Measurements from ENCODE around the gene SLC27A5. TPM values are rescaled to one million over a fixed set of nuclear protein-coding genes. Genes with fewer than 3 reads are reported as not detected.
"Not testable (repeated sequence)": the region's sequence is repeated elsewhere in the genome, so short reads cannot be mapped to it uniquely, and the experiment has no call there.

SLC27A5 gene
- total and polyA plus RNA-seq, 2 of the 4 experiments (the other 2 are of a cell fraction): 7.7 to 11.2 TPM

DNA sequence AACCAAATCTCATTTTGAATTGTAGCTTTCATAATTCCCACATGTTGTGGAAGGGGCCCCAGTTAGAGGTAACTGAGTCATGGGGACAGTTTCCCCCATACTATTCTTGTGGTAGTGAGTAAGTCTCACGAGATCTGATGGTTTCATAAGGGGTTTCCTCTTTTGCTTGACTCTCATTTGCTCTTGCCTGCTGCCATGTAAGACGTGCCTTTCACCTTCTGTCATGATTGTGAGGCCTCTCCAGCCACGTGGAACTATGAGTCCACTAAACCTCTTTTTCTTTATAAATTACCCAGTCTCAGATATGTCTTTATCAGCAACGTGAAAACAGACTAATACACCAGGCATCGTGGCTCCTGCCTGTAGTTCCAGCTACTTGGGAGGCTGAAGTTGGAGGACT is 61.8 kb downstream of the SLC27A5 start:
- H3K4me1 ChIP-seq (ENCODE audit: control insufficient read depth, insufficient read depth, low read length); H4K8ac ChIP-seq (ENCODE audit: low read depth in 2 of 2, low read length in 2 of 2); H2AK5ac ChIP-seq (ENCODE audit: low read depth, low read length); dilution Hi-C loops (cut with HindIII; ENCODE audit: low sequenced_read_pairs, unreplicated experiment); H3K4me2 ChIP-seq (ENCODE audit: low read depth, low read length); H4K91ac ChIP-seq (ENCODE audit: insufficient read depth, low read depth, low read length); H2BK15ac ChIP-seq (ENCODE audit: low read depth, low read length); in situ Hi-C loops (cut with MboI; ENCODE audit: low sequenced_read_pairs); H4K5ac ChIP-seq (ENCODE audit: low read depth, low read length); H3K14ac ChIP-seq (replicated peaks; ENCODE audit: low read depth, low read length); H3K27ac ChIP-seq (ENCODE audit: insufficient read depth, low read length); H2BK5ac ChIP-seq (ENCODE audit: low read depth, low read length, poor library complexity, severe bottlenecking); H2AK9ac ChIP-seq (replicated peaks; ENCODE audit: low read depth, low read length, poor library complexity); H3K27me3 ChIP-seq (ENCODE audit: control insufficient read depth, insufficient read depth, low read length); H3K9ac ChIP-seq (ENCODE audit: low read depth, low read length); H3K9me3 ChIP-seq (ENCODE audit: control insufficient read depth, insufficient read depth, low read length); H2BK20ac ChIP-seq (ENCODE audit: low read depth, low read length); POLR2A ChIA-PET (ENCODE audit: unreplicated experiment); H2AFZ ChIP-seq (replicated peaks; ENCODE audit: low read length, poor library complexity); DNase-seq; BruUV-seq (replicated peaks); H3K4ac ChIP-seq (ENCODE audit: low read depth, low read length); H3K4me3 ChIP-seq (ENCODE audit: insufficient read depth, low read depth, low read length); H3K18ac ChIP-seq (ENCODE audit: low read depth, low read length); ATAC-seq (ENCODE audit: low read depth); H3K36me3 ChIP-seq (ENCODE audit: control insufficient read depth, insufficient read depth, low read length); H2BK120ac ChIP-seq (ENCODE audit: low read depth, low read length); H4K20me1 ChIP-seq (ENCODE audit: insufficient read depth, low read length); H3K23ac ChIP-seq (ENCODE audit: low read depth, low read length); H3K56ac ChIP-seq (ENCODE audit: extremely low read depth, insufficient read depth, low read length); intact Hi-C loops (cut with micrococcal nuclease): not testable (repeated sequence)
- Histone ChIP-seq H3K79me1 (ENCODE audit: low read depth in 1 of 2, low read length in 2 of 2) (peaks cover 8 to 13% of the 10 kb centered on the region in 2 experiments; a peak in 2 of 4 replicates), H3K9me1 (ENCODE audit: insufficient read depth, low read length) (peaks cover 13% of the 10 kb centered on the region)
- WGBS, 2 experiments (ENCODE audit: extremely low coverage in 2 of 2, insufficient read length in 1 of 2): 0% methylated on average over 2 of the region's 5 CpGs; no CpG with 5 or more reads in 1 of the 2 experiments
- CTCF ChIA-PET: interaction anchor here (1.5 kb wide), 1 partner anchor 70 kb away, joined by 4 read pairs; the partner anchor contains the start of gene ZBTB45

DNA sequence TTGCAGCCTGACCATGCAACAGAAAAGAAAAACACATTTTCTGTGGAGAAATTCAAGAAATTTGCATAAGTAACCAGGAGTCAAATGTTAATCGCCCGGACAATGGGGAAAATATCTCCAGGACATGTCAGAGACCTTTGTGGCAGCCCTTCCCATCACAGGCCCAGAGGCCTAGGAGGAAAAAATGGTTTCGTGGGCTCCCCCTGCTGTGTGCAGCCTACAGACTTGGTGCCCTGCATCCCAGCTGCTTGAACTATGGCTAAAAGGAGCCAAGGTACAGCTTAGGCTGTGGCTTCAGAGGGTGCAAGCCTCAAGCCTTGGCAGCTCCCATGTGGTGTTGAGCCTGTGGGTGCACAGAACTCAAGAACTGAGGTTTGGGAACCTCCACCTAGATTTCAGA is 62.9 kb downstream of the SLC27A5 start:
- H3K27me3 ChIP-seq (ENCODE audit: control insufficient read depth, insufficient read depth, low read length); H3K4me1 ChIP-seq (ENCODE audit: control insufficient read depth, insufficient read depth, low read length); H3K23ac ChIP-seq (ENCODE audit: low read depth, low read length); POLR2A ChIA-PET (ENCODE audit: unreplicated experiment); H4K20me1 ChIP-seq (ENCODE audit: insufficient read depth, low read length); H3K9me3 ChIP-seq (ENCODE audit: control insufficient read depth, insufficient read depth, low read length); in situ Hi-C loops (cut with MboI; ENCODE audit: low sequenced_read_pairs); H2BK15ac ChIP-seq (ENCODE audit: low read depth, low read length); H3K27ac ChIP-seq (ENCODE audit: insufficient read depth, low read length); DNase-seq; H3K4me3 ChIP-seq (ENCODE audit: insufficient read depth, low read depth, low read length); BruUV-seq (replicated peaks); dilution Hi-C loops (cut with HindIII; ENCODE audit: low sequenced_read_pairs, unreplicated experiment); H2BK5ac ChIP-seq (ENCODE audit: low read depth, low read length, poor library complexity, severe bottlenecking); H3K9ac ChIP-seq (ENCODE audit: low read depth, low read length); H4K5ac ChIP-seq (ENCODE audit: low read depth, low read length); H3K4ac ChIP-seq (ENCODE audit: low read depth, low read length); H3K14ac ChIP-seq (replicated peaks; ENCODE audit: low read depth, low read length); intact Hi-C loops (cut with micrococcal nuclease); H4K8ac ChIP-seq (ENCODE audit: low read depth in 2 of 2, low read length in 2 of 2); H3K9me1 ChIP-seq (ENCODE audit: insufficient read depth, low read length); CTCF ChIA-PET; H3K36me3 ChIP-seq (ENCODE audit: control insufficient read depth, insufficient read depth, low read length); H4K91ac ChIP-seq (ENCODE audit: insufficient read depth, low read depth, low read length); H2AFZ ChIP-seq (replicated peaks; ENCODE audit: low read length, poor library complexity); H2AK9ac ChIP-seq (replicated peaks; ENCODE audit: low read depth, low read length, poor library complexity); H3K18ac ChIP-seq (ENCODE audit: low read depth, low read length); H3K4me2 ChIP-seq (ENCODE audit: low read depth, low read length); H2BK20ac ChIP-seq (ENCODE audit: low read depth, low read length); ATAC-seq (ENCODE audit: low read depth); H2BK120ac ChIP-seq (ENCODE audit: low read depth, low read length); H3K56ac ChIP-seq (ENCODE audit: extremely low read depth, insufficient read depth, low read length); H2AK5ac ChIP-seq (ENCODE audit: low read depth, low read length): not testable (repeated sequence)
- no CpG with 5 or more reads among the region's 3 CpGs for WGBS, 2 experiments (ENCODE audit: extremely low coverage in 2 of 2, insufficient read length in 1 of 2)
- H3K79me1 ChIP-seq (ENCODE audit: low read depth in 1 of 2, low read length in 2 of 2): peaks cover 4 to 13% of the 10 kb centered on the region in 2 experiments; a peak in 2 of 4 replicates
